ENCODE measurements around the gene MAN1A2.

MAN1A2 gene

DNA sequence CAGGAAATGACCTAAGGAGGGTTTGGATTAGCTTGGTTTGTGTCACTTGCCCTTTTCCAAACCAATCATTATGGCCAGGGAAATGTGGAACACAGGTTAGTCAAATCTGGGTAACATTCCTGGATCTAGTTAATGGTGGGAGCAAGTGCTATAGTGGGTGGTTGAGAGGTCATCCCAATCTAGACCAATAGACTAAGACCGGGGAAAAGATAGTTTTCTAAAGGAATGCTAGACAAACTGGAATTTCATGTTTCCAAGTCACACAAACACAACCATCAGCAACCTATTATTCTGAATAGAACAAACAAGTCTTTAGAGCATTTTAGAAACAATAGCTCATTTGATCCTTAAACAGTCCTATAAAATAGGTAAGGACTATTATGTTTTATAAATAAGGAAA lies 4.3 kb upstream of the MAN1A2 start:
- no peak for DNase-seq

DNA sequence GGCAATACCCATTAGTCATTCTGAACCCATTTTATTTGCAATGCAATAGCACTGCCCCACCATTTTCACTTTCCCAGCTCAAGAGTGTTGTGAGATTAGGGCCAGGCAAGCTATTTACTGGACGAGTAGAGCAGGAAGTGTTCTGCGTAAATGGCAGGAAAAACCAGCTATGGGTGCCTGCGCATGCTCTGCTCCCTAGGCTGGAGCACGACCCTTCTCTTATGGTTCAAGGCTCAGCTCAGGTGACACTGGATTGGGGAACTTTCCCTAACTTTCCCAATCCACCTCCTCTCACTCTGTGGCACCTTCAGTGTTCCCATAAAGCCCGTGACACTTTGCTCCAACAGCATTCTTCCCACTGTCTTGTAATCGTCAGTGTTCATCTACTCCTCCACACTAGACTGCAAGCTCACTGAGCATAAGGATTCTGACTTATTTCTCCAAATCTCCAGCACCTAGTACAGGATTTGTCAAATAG lies 3.6 kb upstream of the MAN1A2 start:
- no peak for DNase-seq

DNA sequence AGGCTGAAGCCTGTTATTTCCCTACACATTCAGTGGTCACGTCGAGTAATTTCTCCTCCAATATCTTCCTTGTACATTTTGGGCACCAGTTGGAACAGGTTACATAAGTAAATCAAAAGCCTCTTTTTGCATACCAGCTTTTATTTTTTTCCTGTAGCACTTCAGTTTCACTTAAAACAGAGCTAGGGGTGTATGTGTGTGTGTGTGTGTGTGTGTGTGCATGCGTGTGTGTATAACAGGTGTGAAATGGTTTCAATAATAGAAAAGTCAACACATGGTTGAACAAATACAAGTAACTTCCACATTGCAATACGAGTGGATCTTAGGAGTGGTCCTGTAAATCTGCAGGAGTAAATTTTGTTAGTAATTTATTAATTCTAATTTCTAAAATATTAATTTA lies 3.0 kb upstream of the MAN1A2 start:
- no peak for DNase-seq

DNA sequence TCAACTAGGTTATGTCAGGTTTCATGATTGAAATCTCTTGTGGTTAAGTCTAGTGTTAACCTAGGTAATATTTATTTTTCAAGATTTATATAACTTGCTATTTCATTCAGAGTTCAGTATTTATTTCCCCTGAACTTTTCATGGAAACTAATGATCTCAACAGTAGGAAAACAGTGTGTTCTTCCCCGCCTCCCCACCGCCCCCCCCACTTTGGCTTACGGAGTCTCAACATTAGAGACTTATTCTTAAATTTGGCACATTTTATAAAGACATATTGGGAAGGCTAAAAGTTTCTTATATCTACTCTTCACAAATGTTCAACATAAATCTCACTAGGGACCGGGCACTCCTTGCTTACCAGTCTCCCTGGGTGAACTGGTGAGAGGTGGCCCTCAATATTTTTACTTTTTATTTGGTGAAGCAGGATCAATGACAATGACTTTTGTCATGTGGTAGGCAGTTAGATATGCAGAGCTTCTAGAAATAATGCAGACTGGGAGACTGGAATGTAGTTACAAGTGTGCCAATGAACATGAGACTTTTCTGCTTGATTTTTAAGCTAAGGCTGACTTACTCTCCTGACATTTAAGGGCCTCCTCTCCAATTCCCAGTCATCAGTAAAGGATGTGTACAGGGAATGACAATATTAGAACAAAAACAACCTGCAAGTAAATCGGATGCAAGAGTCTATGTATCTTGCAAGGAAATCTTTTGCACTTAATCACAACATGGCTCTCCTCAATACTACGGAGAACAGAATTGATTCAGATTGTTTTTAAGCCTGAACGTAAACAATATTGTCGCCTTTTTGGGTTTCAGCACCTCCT lies 1.7 kb upstream of the MAN1A2 start:
- peak in 1 of 2 experiments; percentile 23 for DNase-seq

DNA sequence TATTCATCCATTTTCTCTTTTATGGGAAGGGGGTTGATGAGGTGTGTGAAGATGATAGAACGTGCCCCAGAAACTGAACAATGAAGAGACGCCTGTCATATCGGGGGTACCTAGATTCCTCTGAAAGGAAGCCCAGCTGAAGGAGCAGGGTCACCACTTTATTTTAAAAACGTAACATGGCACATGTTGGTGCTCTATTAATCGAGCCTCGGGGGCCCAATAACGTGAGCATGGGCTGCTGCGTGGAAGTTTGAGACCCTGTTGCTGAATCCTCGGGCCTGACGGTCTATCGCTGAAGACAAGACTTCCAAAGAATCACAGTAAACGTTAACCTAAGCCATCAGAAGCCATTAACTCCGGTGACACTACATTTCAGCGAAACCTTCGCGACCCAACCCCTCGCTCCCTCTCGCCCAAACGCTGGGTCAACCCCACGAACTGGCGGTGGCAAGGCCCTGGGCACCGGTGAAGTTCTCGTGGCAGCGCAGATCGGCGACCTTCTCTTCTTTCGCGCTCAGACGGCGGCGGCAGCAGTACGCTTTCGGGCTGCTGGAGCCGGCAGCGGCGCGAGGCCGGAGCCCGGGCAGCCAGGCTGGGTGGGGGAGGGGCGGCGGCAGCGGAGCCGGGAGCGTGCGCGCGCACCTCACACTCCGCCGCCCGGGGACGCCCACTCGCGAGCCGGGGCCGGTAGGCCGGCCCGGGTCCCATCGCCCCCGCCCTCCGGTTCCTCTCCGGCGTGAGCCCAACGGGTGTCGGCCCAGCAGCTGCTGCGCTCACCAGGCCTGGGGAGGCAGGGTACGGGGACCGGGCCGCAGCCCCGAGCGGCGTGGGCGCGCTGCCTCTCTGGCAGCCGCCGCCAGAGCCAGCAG lies 838 bp upstream of the MAN1A2 start:
- peak; percentile 57 to 96 for DNase-seq

DNA sequence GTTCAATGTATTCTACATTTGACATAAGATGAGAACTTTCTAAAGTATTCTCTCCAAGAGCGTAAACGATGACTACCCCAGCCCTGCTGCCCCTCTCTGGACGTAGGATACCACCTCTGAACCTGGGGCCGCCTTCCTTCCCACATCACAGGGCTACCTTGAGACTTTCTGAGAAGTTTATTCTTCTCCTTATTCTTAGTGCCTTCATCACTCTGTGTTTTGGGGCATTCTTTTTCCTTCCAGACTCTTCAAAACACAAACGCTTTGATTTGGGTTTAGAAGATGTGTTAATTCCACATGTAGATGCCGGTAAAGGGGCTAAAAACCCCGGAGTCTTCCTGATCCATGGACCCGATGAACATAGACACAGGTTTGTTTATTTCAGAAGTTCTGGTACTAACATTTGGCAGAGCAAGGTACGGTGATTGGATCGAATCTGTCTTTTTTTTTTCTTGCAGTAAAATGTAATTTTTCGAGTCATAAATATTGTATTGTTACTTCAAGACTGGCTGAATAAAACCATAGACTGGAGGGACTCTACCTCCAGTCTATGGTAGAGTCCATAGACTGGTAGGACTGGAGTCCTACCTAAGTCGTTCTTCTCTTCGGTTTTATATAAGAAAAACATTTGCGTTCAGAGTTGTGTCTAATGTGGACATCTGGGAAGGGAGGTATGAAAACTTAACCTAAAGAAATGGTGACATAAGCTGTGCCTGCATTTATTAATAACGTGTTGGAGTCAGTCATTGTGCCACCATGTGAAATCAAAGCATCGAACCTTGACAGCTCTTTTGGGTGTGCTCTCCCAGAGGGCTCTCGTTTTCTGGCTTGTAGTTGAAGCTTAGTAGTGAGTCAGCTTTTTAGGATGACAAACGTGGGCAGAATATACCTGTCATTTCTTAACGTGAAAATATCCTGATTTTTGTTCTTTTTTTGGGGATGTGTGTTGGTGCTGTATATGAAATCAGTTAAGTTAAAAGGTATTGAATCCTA lies 1.2 kb downstream of the MAN1A2 start:
- peak; percentile 49 to 53 for DNase-seq

DNA sequence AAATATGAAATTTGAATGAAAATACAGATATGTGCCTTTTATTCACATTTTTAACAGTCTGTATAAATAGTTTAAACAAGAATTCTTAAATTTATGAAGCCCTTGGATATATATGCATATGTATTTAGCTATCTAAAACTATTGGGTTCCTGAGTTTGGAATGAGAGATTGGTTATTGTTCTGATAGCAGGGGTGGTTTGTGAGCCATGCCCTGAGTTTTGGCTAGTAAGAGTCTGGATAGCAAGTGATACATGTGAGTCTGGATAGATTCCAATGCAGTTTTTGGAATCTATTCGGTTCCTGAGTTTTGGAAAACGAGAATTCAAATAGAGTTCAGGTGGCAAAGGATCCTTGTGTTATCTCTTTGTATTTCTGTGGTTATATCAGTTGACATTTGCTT lies 2.8 kb downstream of the MAN1A2 start:
- peak in 1 of 2 experiments; percentile 13 for DNase-seq

DNA sequence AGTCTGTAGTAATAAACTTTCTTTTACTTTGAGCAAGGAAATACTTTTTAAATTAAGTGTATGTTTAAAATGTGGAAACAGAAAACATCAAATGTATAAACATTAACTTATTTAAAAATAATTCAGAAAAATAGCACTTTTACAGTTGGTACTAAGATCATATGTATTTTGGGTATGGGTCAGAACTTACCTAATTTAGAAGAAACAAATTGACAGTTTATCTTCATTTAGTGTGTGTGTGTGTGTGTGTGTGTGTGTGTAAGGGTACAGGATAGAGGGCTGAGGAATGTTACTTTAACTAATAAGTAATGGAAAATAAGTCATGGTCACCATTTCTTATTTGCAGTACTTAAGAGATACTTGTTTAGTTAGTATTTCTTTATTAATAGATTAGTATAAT lies 3.3 kb downstream of the MAN1A2 start:
- no peak for DNase-seq

DNA sequence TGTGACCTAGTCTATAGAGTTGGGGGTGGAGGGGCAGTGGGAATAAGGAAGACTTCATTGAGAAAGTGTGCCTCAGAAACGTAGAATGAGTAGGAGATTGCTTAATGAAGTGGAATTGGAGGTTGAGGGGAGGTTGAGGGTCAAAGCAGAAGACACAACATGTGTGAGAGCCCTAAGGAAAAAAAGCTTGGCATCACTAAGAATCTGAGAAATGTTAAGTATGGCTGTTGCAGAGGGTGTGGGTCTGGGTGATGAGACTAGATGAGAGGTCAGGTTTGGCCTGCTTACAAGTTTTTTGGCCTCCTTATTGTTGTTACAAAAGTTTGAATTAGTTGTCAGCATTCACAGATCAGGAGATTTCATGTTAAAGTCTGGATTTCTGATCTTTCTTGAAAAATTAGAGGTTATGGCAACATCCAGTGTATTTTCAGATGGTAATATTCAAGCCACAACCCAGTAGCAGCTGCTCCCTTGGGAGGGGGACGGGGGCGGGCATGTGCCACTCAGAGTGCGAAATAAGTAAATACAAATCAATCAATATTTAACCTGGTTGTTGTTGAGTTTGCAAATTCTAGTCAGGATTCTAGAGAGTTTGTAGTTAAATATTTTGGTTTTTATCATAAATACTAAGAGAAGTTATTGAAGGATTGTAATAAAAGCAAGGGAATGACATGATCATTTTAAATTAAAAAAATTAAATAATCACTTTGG lies 4.3 kb downstream of the MAN1A2 start:
- DNase-seq: no peak

DNA sequence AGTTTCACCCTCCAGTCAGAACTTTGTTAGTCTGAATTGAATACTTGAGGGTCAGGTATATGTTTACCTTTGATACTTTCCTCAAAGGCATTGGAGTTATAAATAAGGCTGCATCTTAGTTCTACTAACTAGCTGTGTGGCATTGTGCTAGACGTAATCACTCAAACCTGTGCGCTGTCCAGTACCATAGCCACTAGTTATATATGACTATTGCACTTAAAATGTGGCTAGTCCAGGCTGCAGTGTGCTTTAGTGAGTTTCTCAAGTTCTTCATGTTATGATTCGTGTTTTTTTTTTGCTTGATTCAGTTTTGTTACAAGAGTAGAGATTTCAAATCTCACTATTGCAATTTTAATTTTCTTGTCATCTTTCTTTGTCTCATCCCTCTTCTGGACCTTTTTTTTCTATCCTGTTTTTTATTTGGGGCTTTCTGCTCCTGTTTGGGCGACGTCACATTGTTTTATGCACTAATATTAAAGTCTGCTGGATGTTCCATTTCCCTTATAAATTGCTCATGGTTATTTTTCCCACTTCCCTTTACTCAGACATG lies 5.7 kb downstream of the MAN1A2 start:
- no peak for DNase-seq

DNA sequence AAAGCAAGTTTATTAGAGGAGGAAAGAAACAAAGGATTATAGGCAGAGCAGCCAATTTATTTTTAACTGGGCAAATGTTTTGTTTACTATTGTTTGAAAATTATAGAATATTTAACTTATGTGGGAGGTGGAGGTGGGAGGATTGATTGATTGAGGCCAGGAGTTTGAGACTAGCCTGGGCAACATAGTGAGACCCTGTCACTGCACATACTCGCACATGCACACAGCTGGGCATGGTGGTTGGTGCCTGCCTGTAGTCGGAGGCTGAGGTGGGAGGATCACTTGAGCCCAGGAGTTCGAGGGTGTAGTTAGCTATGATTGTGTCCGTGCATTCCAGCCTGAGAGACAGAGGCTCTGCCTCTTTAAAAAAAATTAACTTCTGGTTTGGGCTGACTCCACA lies 6.7 kb downstream of the MAN1A2 start:
- DNase-seq: no peak

DNA sequence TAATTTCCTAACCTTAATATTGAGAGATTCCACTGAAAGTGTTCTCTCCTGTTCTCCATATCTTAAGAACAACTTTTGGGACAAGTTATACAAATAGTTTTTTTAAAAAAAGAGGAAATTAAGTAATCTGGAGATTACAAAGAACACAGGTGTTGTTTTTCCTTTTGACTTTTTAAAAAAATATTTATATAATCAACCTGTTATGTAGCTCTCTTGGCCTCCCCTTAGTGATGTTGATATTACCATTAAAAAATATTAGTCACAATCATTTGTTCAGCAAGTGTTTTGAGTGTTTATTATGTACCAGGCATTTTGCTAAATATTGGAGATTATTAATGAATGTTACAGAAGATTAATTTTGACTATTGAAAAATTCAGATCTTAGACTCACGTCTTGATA lies 8.1 kb downstream of the MAN1A2 start:
- no peak for DNase-seq

DNA sequence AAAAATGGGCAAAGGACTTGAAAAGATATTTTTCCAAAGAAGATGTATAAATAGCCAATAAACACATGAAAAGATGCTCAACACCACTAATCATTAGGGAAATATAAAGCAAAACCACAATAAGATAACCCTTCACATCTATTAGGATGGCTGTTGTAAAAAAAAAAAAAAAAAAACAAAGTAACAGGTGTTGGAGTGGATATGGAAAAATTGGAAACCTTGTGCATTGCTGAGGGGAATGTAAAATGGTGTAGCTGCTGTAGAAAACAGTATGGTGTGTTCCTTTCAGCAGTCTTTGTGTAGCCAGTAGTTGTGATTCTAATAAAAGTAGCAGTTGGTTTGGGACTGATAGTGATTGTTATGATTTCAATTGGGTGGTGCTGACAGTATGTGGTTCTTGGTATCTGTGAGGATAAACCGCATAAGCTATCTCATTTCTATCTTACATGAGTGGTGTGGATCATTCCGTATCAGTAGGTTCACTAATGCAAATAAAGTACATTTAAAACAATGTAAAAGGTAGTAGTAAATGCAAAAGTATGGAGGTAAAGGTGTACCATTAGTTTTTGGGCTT lies 19.9 kb downstream of the MAN1A2 start:
- no peak for DNase-seq

DNA sequence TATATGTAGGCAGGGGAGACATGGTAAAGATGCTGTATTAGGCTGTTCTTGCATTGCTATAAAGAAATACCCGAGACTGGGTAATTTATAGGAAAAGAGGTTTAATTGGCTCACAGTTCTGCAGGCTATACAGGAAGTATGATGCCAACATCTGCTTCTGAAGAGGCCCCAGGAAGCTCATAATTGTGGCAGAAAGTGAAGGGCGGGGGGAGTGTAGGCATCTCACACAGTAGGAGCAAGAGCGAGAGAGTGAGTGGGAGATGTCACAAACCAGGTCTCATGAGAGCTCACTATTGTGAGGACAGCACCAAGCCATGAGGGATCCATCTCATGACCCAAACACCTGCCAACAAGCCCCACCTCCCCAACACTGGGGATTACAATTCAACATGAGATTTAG lies 21.1 kb downstream of the MAN1A2 start:
- no peak for DNase-seq

DNA sequence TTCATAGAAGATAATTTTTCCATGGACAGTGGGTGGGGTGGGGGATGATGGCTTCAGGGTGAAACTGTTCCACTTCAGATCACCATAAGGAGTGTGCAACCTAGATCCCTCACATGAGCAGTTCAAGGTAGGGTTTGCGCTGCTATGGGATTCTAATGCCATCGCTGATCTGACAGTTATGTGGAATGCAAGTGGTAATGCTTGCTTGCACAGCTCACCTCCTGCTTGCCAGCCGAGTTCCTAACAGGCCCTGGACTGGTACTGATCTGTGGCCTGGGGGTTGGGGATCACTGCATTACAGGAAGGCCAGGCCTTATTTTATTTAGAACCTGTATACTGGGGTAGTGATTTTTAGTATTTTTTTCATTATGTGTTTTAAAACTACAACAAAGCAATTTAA lies 22.0 kb downstream of the MAN1A2 start:
- no peak for DNase-seq

DNA sequence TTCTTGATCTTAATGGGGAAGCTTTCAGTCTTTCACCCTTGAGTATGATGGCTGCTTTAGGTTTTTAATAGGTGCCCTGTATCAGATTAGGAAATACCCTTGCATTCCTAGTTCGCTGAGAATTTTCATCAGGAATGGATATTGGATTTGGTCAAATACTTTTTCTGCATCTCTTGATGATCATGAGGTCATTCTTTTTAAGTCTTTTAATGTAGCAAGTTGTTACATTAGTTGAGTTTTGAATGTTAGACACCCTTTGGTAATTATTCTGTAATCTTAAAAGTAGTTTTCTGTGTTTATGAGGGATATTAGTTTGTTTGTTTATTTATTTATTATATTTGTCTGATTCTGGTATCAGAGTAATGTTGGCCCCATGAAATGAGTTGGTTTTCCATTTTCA lies 22.5 kb downstream of the MAN1A2 start:
- DNase-seq: no peak

DNA sequence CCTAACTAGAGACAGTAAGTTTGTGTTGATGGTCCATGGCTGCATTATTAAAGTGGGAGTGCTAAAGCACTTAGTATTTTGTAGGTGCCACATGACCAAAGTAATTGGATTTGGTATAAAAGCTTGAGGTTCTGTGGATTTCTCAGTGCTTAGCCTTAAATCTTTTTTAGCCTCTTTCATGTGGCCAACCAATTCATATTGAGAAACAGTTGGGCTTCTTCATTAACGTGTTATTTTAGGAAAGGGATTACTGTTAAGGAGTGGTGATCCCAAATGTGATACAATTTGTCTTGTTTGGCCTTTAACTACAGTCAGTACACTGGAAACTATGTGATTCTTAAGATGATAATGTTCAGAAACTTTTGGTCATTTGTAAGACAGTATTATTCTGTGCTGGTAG lies 25.5 kb downstream of the MAN1A2 start:
- no peak for DNase-seq

DNA sequence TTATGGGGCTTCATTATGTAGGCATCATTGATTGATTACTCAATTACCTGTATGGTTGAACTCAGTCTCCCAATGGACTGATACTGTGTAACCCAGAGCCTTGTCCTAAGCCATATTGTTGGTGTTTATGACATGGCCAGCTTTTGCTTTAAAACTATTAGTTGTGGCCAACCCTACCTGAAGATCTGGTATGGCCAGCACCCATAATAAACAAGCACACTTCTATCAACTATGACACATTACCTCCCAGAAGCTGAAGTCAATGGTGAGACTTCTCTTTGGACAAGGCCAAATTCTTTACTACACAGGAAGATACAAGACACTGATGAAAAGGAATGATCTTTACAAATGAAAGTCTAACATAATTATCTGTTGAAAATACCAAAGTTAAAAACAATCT lies 28.8 kb downstream of the MAN1A2 start:
- no peak for DNase-seq

DNA sequence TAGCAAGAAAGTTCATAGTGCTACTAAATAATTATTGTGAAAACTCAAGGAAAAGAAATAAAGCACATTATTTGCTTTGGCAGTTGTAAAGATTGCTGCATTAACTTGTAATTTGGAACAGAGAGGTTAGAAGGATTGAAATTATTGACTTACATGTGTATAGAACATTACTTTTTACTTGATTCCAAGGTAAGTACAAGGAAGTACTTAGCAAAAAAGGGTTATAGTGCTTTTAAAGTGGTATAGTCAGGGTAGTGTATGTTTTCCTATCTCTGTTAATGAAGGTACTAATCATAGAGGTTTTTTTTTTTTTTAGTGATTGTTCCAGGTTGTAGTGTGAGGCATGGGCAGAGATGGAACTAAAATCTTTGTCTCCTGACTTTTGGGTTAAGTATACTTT lies 29.4 kb downstream of the MAN1A2 start:
- DNase-seq: no peak

DNA sequence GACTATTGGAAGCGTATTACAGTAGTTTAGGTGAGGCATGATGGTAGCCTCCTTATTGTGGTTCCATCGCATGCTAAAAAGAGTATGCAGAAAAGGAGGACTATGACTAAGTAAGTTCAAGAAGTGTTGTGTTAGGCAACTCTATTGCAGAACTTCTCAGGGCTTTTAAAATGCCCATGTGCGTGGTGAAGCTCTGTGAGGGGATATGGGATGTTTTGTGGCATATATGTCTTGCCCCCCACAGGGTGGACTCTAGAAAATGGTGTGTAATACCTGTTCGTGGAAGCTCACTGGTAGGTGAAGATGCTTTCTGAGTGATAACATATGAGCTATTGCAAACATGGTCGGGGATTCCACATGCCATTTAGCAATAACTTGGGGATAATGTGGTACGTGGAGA lies 31.7 kb downstream of the MAN1A2 start:
- no peak for DNase-seq

DNA sequence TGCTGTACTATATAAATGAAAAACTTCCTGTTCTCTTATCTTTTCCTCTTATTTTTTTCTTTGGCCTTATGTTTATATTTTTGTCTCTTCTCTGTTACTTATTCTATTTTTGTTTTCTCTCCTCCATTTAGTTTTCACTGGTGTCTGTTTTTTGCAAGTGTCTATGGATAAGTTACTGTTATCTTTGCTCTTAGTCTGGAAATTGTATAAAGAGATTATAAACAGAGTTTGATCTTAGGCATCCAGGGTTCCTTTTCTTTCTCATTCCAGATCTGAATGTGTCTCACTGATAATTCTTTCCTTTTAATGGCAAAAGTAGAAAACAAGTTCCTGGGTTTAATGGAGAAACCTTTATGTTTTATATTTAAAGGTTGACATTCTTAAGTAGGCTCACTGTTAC lies 34.5 kb downstream of the MAN1A2 start:
- no peak for DNase-seq
